ENCODE results near the gene PARL. TPM values are rescaled to one million over a fixed set of nuclear protein-coding genes. Genes with fewer than 3 reads are reported as not detected.

The PARL gene
- total and polyA plus RNA-seq, 9 of the 15 experiments (the other 6 are each of a cell fraction or from before 2014, with no cell fraction given), result 39.5 to 82.4 (median 57.4) TPM

- TF ChIP-seq, protein P1, sequence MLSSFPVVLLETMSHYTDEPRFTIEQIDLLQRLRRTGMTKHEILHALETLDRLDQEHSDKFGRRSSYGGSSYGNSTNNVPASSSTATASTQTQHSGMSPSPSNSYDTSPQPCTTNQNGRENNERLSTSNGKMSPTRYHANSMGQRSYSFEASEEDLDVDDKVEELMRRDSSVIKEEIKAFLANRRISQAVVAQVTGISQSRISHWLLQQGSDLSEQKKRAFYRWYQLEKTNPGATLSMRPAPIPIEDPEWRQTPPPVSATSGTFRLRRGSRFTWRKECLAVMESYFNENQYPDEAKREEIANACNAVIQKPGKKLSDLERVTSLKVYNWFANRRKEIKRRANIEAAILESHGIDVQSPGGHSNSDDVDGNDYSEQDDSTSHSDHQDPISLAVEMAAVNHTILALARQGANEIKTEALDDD (IDR thresholded peaks at IDR 0.05), result no peak
- TF ChIP-seq KLF16 (IDR thresholded peaks at IDR 0.05), result no peak
- no peak for TF ChIP-seq ZC3H4 (CRISPR knock-in tag; IDR thresholded peaks at IDR 0.05; ENCODE audit: borderline replicate concordance)
- no peak for TF ChIP-seq ZNF253 (CRISPR knock-in tag; conservative IDR thresholded peaks at IDR 0.05)
- TF ChIP-seq MXI1 (IDR thresholded peaks at IDR 0.05; ENCODE audit: low read depth, low read length), result no peak
- no peak for TF ChIP-seq SRSF3 (IDR thresholded peaks at IDR 0.05; ENCODE audit: insufficient read depth, low read length)
- TF ChIP-seq ADNP (tag; IDR thresholded peaks at IDR 0.05), result no peak
- no peak for TF ChIP-seq ILK (tag; IDR thresholded peaks at IDR 0.05; ENCODE audit: borderline replicate concordance, low read depth)
Observed at GRCh38 chr3:183892610-183893214, 8.0 kb upstream of the PARL start (continued).

DNA sequence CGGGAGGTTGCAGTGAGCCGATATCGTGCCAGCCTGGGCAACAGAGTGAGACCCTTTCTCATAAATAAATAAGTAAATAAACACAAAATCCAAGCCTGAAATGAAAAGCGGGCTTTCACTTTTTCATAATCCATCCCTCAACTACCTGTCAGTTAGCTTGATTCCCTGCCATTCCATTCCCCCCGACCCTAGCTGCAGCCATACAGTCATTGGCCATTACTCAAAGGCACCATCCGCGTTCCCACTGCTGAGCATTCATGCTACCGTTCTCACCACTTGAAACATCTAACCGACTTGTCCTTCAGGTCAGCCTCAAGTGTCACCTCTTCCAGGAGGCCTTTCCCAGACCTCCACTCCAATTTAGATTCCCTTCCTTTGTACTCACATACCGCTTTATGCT lies 1.1 kb upstream of the PARL start:
- no peaks in the 10 kb centered on the region for H3K9me1 ChIP-seq (ENCODE audit: control insufficient read depth, insufficient read depth, low read length)
- ChIA-PET CTCF (ENCODE audit: low intra/inter-chr PET ratio) (interaction anchor here (1.3 kb wide), 1 partner anchor 10 kb away, joined by 6 read pairs; no protein-coding TSS in a partner anchor), POLR2A (no interaction called here)
- H2AFZ ChIP-seq (ENCODE audit: low read depth, low read length), result no peak overlapping the region
- ATAC-seq, result no peak
- H3K9me3 ChIP-seq (replicated peaks; ENCODE audit: control insufficient read depth, insufficient read depth, low read depth, low read length), result no peaks in the 10 kb centered on the region
- BruUV-seq (replicated peaks), result no TSS peak
- 0 out of 2 replicates have a peak, but pooled peaks cover 3% of the 10 kb centered on the region for H4K20me1 ChIP-seq (replicated peaks; ENCODE audit: control insufficient read depth, insufficient read depth, low read length)
- in situ Hi-C loops (cut with MboI) (no loop called here), intact Hi-C loops (cut with micrococcal nuclease) (loop anchor here (2.0 kb wide), 1 partner anchor 417 kb away; no protein-coding TSS in a partner anchor)
- no peak for DNase-seq (ENCODE audit: extremely low read depth in 1 of 4, low spot score in 3 of 4)
- H3K4me3 ChIP-seq, result no peak overlapping the region
- no peak overlapping the region for H3K9ac ChIP-seq (ENCODE audit: insufficient read depth in 1 of 2, low read depth in 2 of 2, low read length in 2 of 2)
- WGBS (ENCODE audit: insufficient coverage, low coverage, missing lambda C conversion rate), result 85% methylated on average over 10 of the region's 10 CpGs
- no peak overlapping the region for H3K27ac ChIP-seq (ENCODE audit: extremely low read depth, low read depth, low read length)
- peaks cover 12% of the 10 kb centered on the region in 2 experiments; a peak in 3 of 5 replicates for H3K4me1 ChIP-seq (replicated peaks in 1 of 2; ENCODE audit: control insufficient read depth in 2 of 2, insufficient read depth in 2 of 2, low read length in 2 of 2)
- H3K79me2 ChIP-seq (ENCODE audit: control insufficient read depth, insufficient read depth, low read length), result peaks cover 35% of the 10 kb centered on the region
- peaks cover 0 to 9% of the 10 kb centered on the region in 2 experiments; a peak in 3 of 5 replicates for H3K27me3 ChIP-seq (ENCODE audit: control insufficient read depth in 2 of 2, insufficient read depth in 2 of 2, low read length in 2 of 2)
- no peak for FAIRE-seq
- no peak overlapping the region for H3K4me2 ChIP-seq (ENCODE audit: insufficient read depth, low read length)
- peaks cover 7% of the 10 kb centered on the region; the same call in 1 of the 3 replicates for H3K36me3 ChIP-seq (ENCODE audit: control insufficient read depth, insufficient read depth, low read length)
- TF ChIP-seq ZNF57 (CRISPR knock-in tag; IDR thresholded peaks at IDR 0.05), result no peak
- TF ChIP-seq U2AF1 (optimal IDR thresholded peaks at IDR 0.05; ENCODE audit: low read depth, low read length), result no peak
- TF ChIP-seq, protein P2, sequence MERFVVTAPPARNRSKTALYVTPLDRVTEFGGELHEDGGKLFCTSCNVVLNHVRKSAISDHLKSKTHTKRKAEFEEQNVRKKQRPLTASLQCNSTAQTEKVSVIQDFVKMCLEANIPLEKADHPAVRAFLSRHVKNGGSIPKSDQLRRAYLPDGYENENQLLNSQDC (CRISPR knock-in tag; IDR thresholded peaks at IDR 0.05), result no peak
- no peak for TF ChIP-seq POLR2AphosphoS5 (IDR thresholded peaks at IDR 0.05; ENCODE audit: control insufficient read depth, insufficient read depth, low read depth, low read length)
- TF ChIP-seq STAT5A (IDR thresholded peaks at IDR 0.05; ENCODE audit: borderline replicate concordance, low read length), result no peak
- TF ChIP-seq GABPA (tag; conservative IDR thresholded peaks at IDR 0.05; ENCODE audit: low read depth), result no peak
